Lower lobe of right lung (tissue), 2 donors: Measurements from ENCODE around the gene YIPF4. TPM values are rescaled to one million over a fixed set of nuclear protein-coding genes. Genes with fewer than 3 reads are reported as not detected.

ENCODE experiments used
- ATAC-seq, 2 donors: fragments of 200-7000 bp; cut with Tn5 transposase; one replicate each; pipeline ENCODE4 v1.9.1; 2020 to 2022; ENCODE audit warnings: mild to moderate bottlenecking in 2 of 2, moderate library complexity in 2 of 2
- DNase-seq: peaks from one replicate; pipeline ENCODE4 v3.0.0-alpha.2; 2020
- H3K27ac ChIP-seq: fragments of 200-600 bp; one replicate; pipeline ENCODE4 v1.8.0; 2022
- H3K27me3 ChIP-seq: fragments of 200-600 bp; one replicate; pipeline ENCODE4 v1.8.0; 2022; ENCODE audit warnings: low read depth
- H3K36me3 ChIP-seq: fragments of 200-600 bp; one replicate; pipeline ENCODE4 v1.8.0; 2022; ENCODE audit warnings: mild to moderate bottlenecking
- H3K4me1 ChIP-seq: fragments of 200-600 bp; one replicate; pipeline ENCODE4 v1.8.0; 2022
- H3K4me3 ChIP-seq: fragments of 200-600 bp; one replicate; pipeline ENCODE4 v1.8.0; 2022; ENCODE audit warnings: mild to moderate bottlenecking
- H3K9me3 ChIP-seq: fragments of 200-600 bp; one replicate; pipeline ENCODE4 v1.8.0; 2022
- intact Hi-C: fragments of 100-400 bp; cut with DNase I; formaldehyde crosslinking; loops from one replicate; pipeline ENCODE4 v1.11.0; 2022
- long read RNA-seq: library from polyadenylated mRNA; unstranded; transcript quantifications from one replicate; pipeline ENCODE4 v2.0.0, GENCODE V29; 2021
- total RNA-seq: library from RNA; stranded (reverse); fragmentation: NEBNext Ultra II Directional; extraction: Animal tissue kit (Norgen Biotek cat#: 25700); gene quantifications from one replicate; pipeline ENCODE4 v1.2.1, GENCODE V29; 2021
- TF ChIP-seq, protein P1 (sequence below): fragments of 200-600 bp; IDR thresholded peaks from one replicate; pipeline ENCODE4 v1.8.0; 2022; ENCODE audit warnings: antibody characterized with exemption, mild to moderate bottlenecking
- donor health status: DM: no; HTN: yes; CAD: no; lungs with severe emphysema.

YIPF4 gene
- total RNA-seq = 59.4 TPM
- long read RNA-seq, full-length matches to known transcripts = 85 of 104 reads
- long read RNA-seq, partial matches to known transcripts = 6 of 104 reads
- long read RNA-seq, other reads (novel, unspliced or antisense) = 13 of 104 reads

DNA sequence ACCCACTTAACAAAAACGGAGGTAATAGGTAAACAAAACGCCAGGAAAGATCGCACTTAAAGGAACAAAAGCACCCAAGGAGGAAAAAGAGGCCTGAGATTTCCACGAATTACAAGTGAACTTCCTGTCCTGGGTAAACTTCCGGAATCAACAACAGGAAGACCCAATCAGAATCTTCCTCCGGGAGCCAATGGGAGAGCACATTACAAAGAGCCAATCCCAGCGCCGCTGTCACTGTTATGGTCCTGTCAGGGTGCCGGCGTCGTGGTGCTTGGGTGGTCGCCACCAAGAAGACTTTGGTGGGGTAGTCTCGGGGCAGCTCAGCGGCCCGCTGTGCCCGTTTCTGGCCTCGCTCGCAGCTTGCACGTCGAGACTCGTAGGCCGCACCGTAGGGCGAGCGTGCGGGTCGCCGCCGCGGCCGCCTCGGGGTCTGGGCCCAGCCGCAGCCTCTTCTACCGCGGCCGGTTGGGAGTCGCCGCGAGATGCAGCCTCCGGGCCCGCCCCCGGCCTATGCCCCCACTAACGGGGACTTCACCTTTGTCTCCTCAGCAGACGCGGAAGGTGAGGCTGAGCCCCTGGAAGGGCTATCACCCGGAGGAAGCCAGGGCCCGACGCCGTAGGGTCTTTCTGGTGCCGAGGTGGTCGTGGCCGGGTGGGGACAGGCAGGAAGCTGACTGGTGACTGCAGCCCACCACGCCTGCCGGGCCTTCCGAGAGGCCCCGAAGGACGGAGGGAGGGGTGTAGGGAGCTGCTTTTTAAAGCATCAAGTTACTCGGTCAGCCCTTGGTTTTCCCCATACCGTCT, at the start of gene YIPF4:
TSS of gene YIPF4 (plus strand) at position 231 of the 804 bp plus-strand sequence. CDS start at position 483, 252 bp downstream.
- ATAC-seq (peak; percentile 98 to 100), DNase-seq (peak; percentile 85)
- TF ChIP-seq, protein P1, sequence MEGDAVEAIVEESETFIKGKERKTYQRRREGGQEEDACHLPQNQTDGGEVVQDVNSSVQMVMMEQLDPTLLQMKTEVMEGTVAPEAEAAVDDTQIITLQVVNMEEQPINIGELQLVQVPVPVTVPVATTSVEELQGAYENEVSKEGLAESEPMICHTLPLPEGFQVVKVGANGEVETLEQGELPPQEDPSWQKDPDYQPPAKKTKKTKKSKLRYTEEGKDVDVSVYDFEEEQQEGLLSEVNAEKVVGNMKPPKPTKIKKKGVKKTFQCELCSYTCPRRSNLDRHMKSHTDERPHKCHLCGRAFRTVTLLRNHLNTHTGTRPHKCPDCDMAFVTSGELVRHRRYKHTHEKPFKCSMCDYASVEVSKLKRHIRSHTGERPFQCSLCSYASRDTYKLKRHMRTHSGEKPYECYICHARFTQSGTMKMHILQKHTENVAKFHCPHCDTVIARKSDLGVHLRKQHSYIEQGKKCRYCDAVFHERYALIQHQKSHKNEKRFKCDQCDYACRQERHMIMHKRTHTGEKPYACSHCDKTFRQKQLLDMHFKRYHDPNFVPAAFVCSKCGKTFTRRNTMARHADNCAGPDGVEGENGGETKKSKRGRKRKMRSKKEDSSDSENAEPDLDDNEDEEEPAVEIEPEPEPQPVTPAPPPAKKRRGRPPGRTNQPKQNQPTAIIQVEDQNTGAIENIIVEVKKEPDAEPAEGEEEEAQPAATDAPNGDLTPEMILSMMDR = no peak
- peaks cover 20% of the 10 kb centered on the region for H3K36me3 ChIP-seq
- H3K4me1 ChIP-seq = peaks cover 33% of the 10 kb centered on the region
- no peaks in the 10 kb centered on the region for H3K9me3 ChIP-seq
- H3K4me3 ChIP-seq = peak within 1 kb of the TSS; percentile 99
- intact Hi-C loops = no loop called here
- H3K27me3 ChIP-seq = no peaks in the 10 kb centered on the region
- H3K27ac ChIP-seq = peak within 1 kb of the TSS; percentile 95

DNA sequence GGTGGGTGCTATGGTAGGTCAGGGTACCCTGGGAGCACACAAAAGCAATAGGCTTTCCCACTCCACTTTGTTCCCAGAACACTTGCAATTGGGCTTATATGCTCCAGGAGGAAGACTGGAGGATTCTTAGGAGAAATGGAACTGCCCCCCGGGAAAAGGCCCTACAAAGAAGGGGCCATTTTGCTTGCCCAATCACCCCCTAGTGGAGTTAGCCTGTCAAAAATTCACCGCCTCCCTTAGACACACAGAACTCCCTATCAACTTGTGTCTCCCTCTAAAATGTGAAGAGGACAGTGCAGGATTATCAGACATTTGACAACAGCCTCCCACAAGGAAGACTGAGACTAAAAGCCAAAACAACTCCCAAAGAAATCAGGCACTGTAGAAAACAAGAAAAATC, 49.5 kb upstream of the YIPF4 start:
- no peak for ATAC-seq
- H3K4me1 ChIP-seq = no peaks in the 10 kb centered on the region
- H3K36me3 ChIP-seq = peaks cover 28% of the 10 kb centered on the region
- H3K4me3 ChIP-seq = no peak overlapping the region
- H3K27me3 ChIP-seq = no peaks in the 10 kb centered on the region
- no peak overlapping the region for H3K27ac ChIP-seq
- DNase-seq = no peak
- intact Hi-C loops = no loop called here
- H3K9me3 ChIP-seq = no peaks in the 10 kb centered on the region
- TF ChIP-seq, protein P1 = no peak

DNA sequence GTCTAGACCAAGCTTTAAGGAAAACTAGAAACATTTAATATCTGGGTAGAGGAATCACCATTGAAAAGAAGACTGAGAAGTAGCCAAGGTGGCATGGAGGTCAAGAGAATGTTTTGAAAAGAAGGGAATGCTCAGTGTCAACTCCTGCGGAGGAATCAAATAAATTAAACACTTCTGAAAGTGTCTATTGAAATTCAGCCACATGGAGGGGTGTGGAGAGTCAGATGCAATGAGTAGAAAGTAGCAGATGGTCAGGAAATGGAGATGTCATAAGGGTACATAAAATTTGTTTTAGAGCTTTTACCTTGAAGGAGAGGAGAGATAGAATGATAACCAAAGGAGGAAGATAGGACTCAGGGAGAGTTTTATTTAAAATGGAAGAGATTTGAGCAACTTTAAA, 48.1 kb upstream of the YIPF4 start:
- H3K36me3 ChIP-seq = peaks cover 21% of the 10 kb centered on the region
- no peaks in the 10 kb centered on the region for H3K4me1 ChIP-seq
- no peaks in the 10 kb centered on the region for H3K27me3 ChIP-seq
- no peak overlapping the region for H3K4me3 ChIP-seq
- intact Hi-C loops = no loop called here
- DNase-seq = no peak
- no peaks in the 10 kb centered on the region for H3K9me3 ChIP-seq
- H3K27ac ChIP-seq = no peak overlapping the region
- ATAC-seq = no peak
- TF ChIP-seq, protein P1 = no peak

DNA sequence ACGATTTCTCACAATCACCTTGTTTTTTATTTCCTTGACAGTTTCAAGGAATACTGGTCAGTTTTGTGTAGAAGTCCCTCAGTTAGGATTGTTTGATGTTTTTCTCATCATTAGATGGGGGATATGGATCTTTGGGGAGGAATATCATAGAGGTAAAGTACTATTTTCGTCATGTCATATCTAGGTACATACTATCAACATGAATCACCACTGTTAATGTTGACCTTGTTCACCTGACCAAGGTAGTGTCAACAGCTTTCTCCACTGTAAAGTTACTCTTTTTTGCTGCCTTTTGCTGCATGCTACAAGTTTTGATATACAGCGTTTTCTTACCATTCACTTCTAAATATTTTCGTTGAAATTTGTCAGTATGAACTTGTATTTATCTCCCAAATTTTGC, 45.7 kb upstream of the YIPF4 start:
- DNase-seq (no peak), ATAC-seq (no peak)
- Histone ChIP-seq H3K27me3 (no peaks in the 10 kb centered on the region), H3K27ac (no peak overlapping the region), H3K4me1 (no peaks in the 10 kb centered on the region), H3K36me3 (peaks cover 13% of the 10 kb centered on the region), H3K9me3 (no peaks in the 10 kb centered on the region), H3K4me3 (no peak overlapping the region)
- intact Hi-C loops = no loop called here
- TF ChIP-seq, protein P1 = no peak

DNA sequence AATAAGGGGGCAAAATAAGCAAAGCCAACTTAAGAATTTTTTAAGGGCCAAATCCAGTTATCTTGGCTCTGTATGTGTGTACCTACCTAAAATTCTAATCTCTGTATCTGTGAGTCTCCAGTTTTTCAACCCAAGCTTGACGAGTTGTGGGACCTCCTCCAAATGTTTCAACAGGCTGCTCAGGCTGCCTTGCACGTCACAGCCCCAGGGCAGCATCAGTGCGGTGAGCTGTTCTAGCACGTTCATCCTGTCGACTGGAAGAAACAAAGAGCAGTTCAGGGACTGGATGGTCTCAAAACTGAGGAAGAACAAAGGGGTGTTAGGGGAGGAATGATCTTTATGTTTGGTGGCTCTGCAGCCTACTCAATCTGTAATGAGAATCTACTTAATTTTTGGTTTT, 42.4 kb upstream of the YIPF4 start:
- intact Hi-C loops = no loop called here
- Histone ChIP-seq H3K4me1 (no peaks in the 10 kb centered on the region), H3K27ac (no peak overlapping the region), H3K9me3 (no peaks in the 10 kb centered on the region), H3K27me3 (no peaks in the 10 kb centered on the region), H3K4me3 (no peak overlapping the region), H3K36me3 (peaks cover 19% of the 10 kb centered on the region)
- DNase-seq (no peak), ATAC-seq (no peak)
- TF ChIP-seq, protein P1 = no peak
